ENCODE measurements around the gene TIAM2. TPM values are rescaled to one million over a fixed set of nuclear protein-coding genes. Genes with fewer than 3 reads are reported as not detected.

The TIAM2 gene
- total RNA-seq, 4 donors from 2014 or later, result 6.5 to 13.4 (median 10.7) TPM

GRCh38 chr6:155039618-155040017 is 44.5 kb downstream of the TIAM2 start:
- no peak for TF ChIP-seq CTCF (IDR thresholded peaks at IDR 0.05; ENCODE audit: low read depth)

GRCh38 chr6:155040154-155040553 is 45.0 kb downstream of the TIAM2 start:
- TF ChIP-seq CTCF (IDR thresholded peaks at IDR 0.05; ENCODE audit: low read depth), result no peak

GRCh38 chr6:155040901-155041650 is 46.0 kb downstream of the TIAM2 start:
- TF ChIP-seq CTCF (IDR thresholded peaks at IDR 0.05; ENCODE audit: low read depth), result no peak

GRCh38 chr6:155041741-155042279 is 46.7 kb downstream of the TIAM2 start:
- no peak for TF ChIP-seq CTCF (IDR thresholded peaks at IDR 0.05; ENCODE audit: low read depth)

GRCh38 chr6:155042983-155043382 is 47.9 kb downstream of the TIAM2 start:
- TF ChIP-seq CTCF (IDR thresholded peaks at IDR 0.05; ENCODE audit: low read depth), result no peak

GRCh38 chr6:155045561-155046404 is 50.7 kb downstream of the TIAM2 start:
- no peak for TF ChIP-seq CTCF (IDR thresholded peaks at IDR 0.05; ENCODE audit: low read depth)

- TF ChIP-seq CTCF (IDR thresholded peaks at IDR 0.05; ENCODE audit: low read depth), result no peak
These were observed 52.4 kb downstream of the TIAM2 start for GRCh38 chr6:155047523-155047922.

Measured in subcutaneous adipose tissue (tissue), 4 donors.